Common myeloid progenitor, CD34-positive (primary cell): Measurements from ENCODE around the gene BPTF.
A peak's percentile ranks its signal among the peaks of the same experiment; 100 is the strongest.
"Not testable (repeated sequence)": the region's sequence is repeated elsewhere in the genome, so short reads cannot be mapped to it uniquely, and the experiment has no call there.

Experiments used
- CTCF ChIA-PET: fragments of 350-600 bp; sonication (Branson Sonifier 250); formaldehyde crosslinking; loops from one replicate; lab custom pipeline; 2021; ENCODE audit warnings: antibody characterized with exemption; lab: Charles Lee
- POLR2A ChIA-PET: fragments of 350-600 bp; sonication (Branson Sonifier 250); formaldehyde crosslinking; loops from one replicate; lab custom pipeline; 2021; ENCODE audit warnings: antibody characterized with exemption; lab: Charles Lee
- DNase-seq, 3 donors: peaks; one replicate each; pipeline versions ENCODE4 v3.0.0 to v3.0.0-alpha.2; 2013
- H3K27ac ChIP-seq, 2 experiments: 1 replicate in 1 of 2; 2 replicates in 1 of 2; pipeline ENCODE4 v1.7.0; 2013; ENCODE audit warnings: inconsistent platforms in 2 of 2, low read length in 2 of 2, mild to moderate bottlenecking in 2 of 2, low read depth in 1 of 2, moderate library complexity in 1 of 2; ENCODE audit not compliant: severe bottlenecking in 2 of 2, insufficient read depth in 1 of 2, poor library complexity in 1 of 2
- H3K27me3 ChIP-seq, 5 experiments: replicated peaks in 2 of 5; 1 replicate in 3 of 5; 2 replicates in 2 of 5; pipeline versions ENCODE4 v1.6.1 to v1.7.0; 2013; ENCODE audit warnings: low read length in 4 of 5, mild to moderate bottlenecking in 2 of 5, moderate library complexity in 2 of 5, inconsistent platforms in 1 of 5; ENCODE audit not compliant: insufficient read depth in 5 of 5, control insufficient read depth in 4 of 5
- H3K36me3 ChIP-seq, 4 experiments: 1 replicate in 2 of 4; 2 replicates in 2 of 4; pipeline versions ENCODE4 v1.6.1 to v1.7.0; 2013; ENCODE audit warnings: low read length in 3 of 4, control low read depth in 1 of 4, mild to moderate bottlenecking in 1 of 4; ENCODE audit not compliant: control insufficient read depth in 4 of 4, insufficient read depth in 4 of 4
- H3K4me1 ChIP-seq, 4 experiments: 1 replicate in 3 of 4; 2 replicates in 1 of 4; pipeline versions ENCODE4 v1.6.1 to v1.7.1; 2013; ENCODE audit warnings: low read length in 3 of 4, mild to moderate bottlenecking in 3 of 4, control low read depth in 1 of 4, inconsistent platforms in 1 of 4, moderate library complexity in 1 of 4; ENCODE audit not compliant: control insufficient read depth in 4 of 4, insufficient read depth in 4 of 4; ENCODE audit errors: control extremely low read depth in 1 of 4
- H3K4me3 ChIP-seq, 7 experiments: 1 replicate in 4 of 7; 2 replicates in 3 of 7; pipeline versions ENCODE4 v1.5.1 to v1.7.0; 2013; ENCODE audit warnings: mild to moderate bottlenecking in 7 of 7, low read length in 6 of 7, moderate library complexity in 6 of 7, inconsistent platforms in 2 of 7, low read depth in 2 of 7, control low read depth in 1 of 7; ENCODE audit not compliant: insufficient read depth in 4 of 7, control insufficient read depth in 1 of 7; ENCODE audit errors: extremely low read depth in 1 of 7
- H3K9me3 ChIP-seq, 5 experiments: 1 replicate in 4 of 5; 2 replicates in 1 of 5; pipeline versions ENCODE4 v1.6.1 to v1.7.1; 2013; ENCODE audit warnings: low read length in 4 of 5, mild to moderate bottlenecking in 2 of 5, inconsistent platforms in 1 of 5, low read depth in 1 of 5, moderate library complexity in 1 of 5; ENCODE audit not compliant: control insufficient read depth in 4 of 5, insufficient read depth in 2 of 5; ENCODE audit errors: control extremely low read depth in 1 of 5
- WGBS: methylation state at CpG from one replicate; pipeline ENCODE4 v1.1.5; 2013; ENCODE audit not compliant: insufficient coverage; 5-methylcytosine and 5-hydroxymethylcytosine counted together

The BPTF gene

GRCh38 chr17:67980456-67980855 is 155.2 kb downstream of the BPTF start:
- no peak for DNase-seq
- Histone ChIP-seq H3K36me3 (peaks cover 5 to 44% (median 17%) of the 10 kb centered on the region in 4 experiments), H3K9me3 (no peaks in the 10 kb centered on the region), H3K27me3 (no peaks in the 10 kb centered on the region), H3K4me1 (no peaks in the 10 kb centered on the region), H3K27ac (no peak overlapping the region), H3K4me3 (no peak overlapping the region)
- 100% methylated on average over 1 of the region's 2 CpGs for WGBS
- ChIA-PET POLR2A (no interaction called here), CTCF (no interaction called here)

GRCh38 chr17:67980883-67981282 is 155.6 kb downstream of the BPTF start:
- POLR2A ChIA-PET, DNase-seq, H3K4me1 ChIP-seq, H3K9me3 ChIP-seq, CTCF ChIA-PET, H3K27ac ChIP-seq, H3K4me3 ChIP-seq, H3K27me3 ChIP-seq: not testable (repeated sequence)
- peaks cover 5 to 40% (median 16%) of the 10 kb centered on the region in 4 experiments for H3K36me3 ChIP-seq
- 50% methylated on average over 2 of the region's 3 CpGs for WGBS

GRCh38 chr17:67982034-67982640 is 156.8 kb downstream of the BPTF start:
- WGBS: 98% methylated on average over 8 of the region's 9 CpGs
- POLR2A ChIA-PET: no interaction called here
- CTCF ChIA-PET: no interaction called here

GRCh38 chr17:67982686-67983382 is 157.5 kb downstream of the BPTF start:
- Histone ChIP-seq H3K9me3 (no peaks in the 10 kb centered on the region), H3K27me3 (no peaks in the 10 kb centered on the region), H3K36me3 (peaks cover 5 to 28% (median 13%) of the 10 kb centered on the region in 4 experiments), H3K4me1 (no peaks in the 10 kb centered on the region), H3K27ac (no peak overlapping the region), H3K4me3 (no peak overlapping the region)
- WGBS: 100% methylated on average over 3 of the region's 8 CpGs
- ChIA-PET POLR2A (no interaction called here), CTCF (no interaction called here)
- DNase-seq: no peak

More at GRCh38 chr17:67982034-67982640, 156.8 kb downstream of the BPTF start:
- Histone ChIP-seq H3K9me3 (no peaks in the 10 kb centered on the region), H3K4me3 (no peak overlapping the region), H3K36me3 (peaks cover 5 to 30% (median 14%) of the 10 kb centered on the region in 4 experiments), H3K27me3 (no peaks in the 10 kb centered on the region), H3K4me1 (no peaks in the 10 kb centered on the region), H3K27ac (no peak overlapping the region)
- DNase-seq: no peak

GRCh38 chr17:67983383-67983688 is 158.0 kb downstream of the BPTF start:
- ChIA-PET CTCF (no interaction called here), POLR2A (no interaction called here)
- no peaks in the 10 kb centered on the region for H3K27me3 ChIP-seq
- H3K4me3 ChIP-seq: no peak overlapping the region
- H3K27ac ChIP-seq: no peak overlapping the region
- peaks cover 5 to 28% (median 13%) of the 10 kb centered on the region in 4 experiments for H3K36me3 ChIP-seq
- H3K4me1 ChIP-seq: no peaks in the 10 kb centered on the region
- DNase-seq: no peak
- no peaks in the 10 kb centered on the region for H3K9me3 ChIP-seq
- 89% methylated on average over 3 of the region's 3 CpGs for WGBS

- H3K4me3 ChIP-seq: no peak overlapping the region
- peaks cover 5 to 27% (median 22%) of the 10 kb centered on the region in 4 experiments for H3K4me1 ChIP-seq
- WGBS: 100% methylated on average over 3 of the region's 4 CpGs
- no peak for DNase-seq
- H3K27me3 ChIP-seq: peaks cover 0 to 10% (median 3%) of the 10 kb centered on the region in 5 experiments
- H3K27ac ChIP-seq: no peak overlapping the region
- ChIA-PET POLR2A (no interaction called here), CTCF (interaction anchor here (1.7 kb wide), 1 partner anchor 11 kb away, joined by 3 read pairs; no protein-coding TSS in a partner anchor)
- no peaks in the 10 kb centered on the region for H3K9me3 ChIP-seq
- no peaks in the 10 kb centered on the region for H3K36me3 ChIP-seq
Observed at GRCh38 chr17:67990909-67991308, 165.6 kb downstream of the BPTF start.

- POLR2A ChIA-PET: no interaction called here
- no peaks in the 10 kb centered on the region for H3K36me3 ChIP-seq
- peaks cover 5 to 33% (median 27%) of the 10 kb centered on the region in 4 experiments for H3K4me1 ChIP-seq
- CTCF ChIA-PET: interaction anchor here (1.0 to 1.5 kb wide), 3 partner anchors 24 to 45 kb away, joined by 3 to 4 read pairs (median 3); no protein-coding TSS in a partner anchor
- peaks cover 0 to 21% (median 8%) of the 10 kb centered on the region in 5 experiments for H3K27me3 ChIP-seq
- WGBS: 4% methylated on average over 16 of the region's 18 CpGs
- H3K4me3 ChIP-seq: peak overlapping the region; percentile 50 to 85 (median 75)
- no peaks in the 10 kb centered on the region for H3K9me3 ChIP-seq
- peak; percentile 38 to 74 (median 70) for DNase-seq
- H3K27ac ChIP-seq: no peak overlapping the region
Observed at GRCh38 chr17:67992548-67993152, 167.3 kb downstream of the BPTF start.
